ENCODE data around the gene SNX18.

DNA sequence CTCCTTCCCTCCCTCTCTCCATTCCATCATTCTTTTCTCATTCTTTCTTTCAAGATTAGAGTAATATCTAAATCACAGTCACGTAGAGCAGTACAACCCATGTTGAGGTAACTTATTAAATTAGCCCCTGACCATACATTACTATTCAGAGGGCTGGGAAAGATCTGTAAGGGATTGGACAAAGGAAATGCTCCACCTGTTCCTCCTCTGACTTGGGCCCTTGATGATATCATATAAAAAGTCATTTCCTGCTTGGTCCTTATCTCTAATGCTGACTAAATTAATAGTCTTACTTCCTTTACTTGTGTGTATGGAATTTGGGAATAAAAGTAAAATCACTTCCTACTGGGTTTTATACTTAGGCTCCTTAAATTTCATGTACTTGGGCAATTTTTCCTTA is 40.8 kb downstream of the SNX18 start:
- TF ChIP-seq POLR2AphosphoS5 (IDR thresholded peaks at IDR 0.05; ENCODE audit: low read depth, low read length) (no peak), POLR2A (IDR thresholded peaks at IDR 0.05; ENCODE audit: low read depth, low read length) (no peak)

Measured in GM12892 (cell line).